GM12891 (cell line): ENCODE results near the gene HIGD2A.

ENCODE experiments used
- POLR2A ChIP-seq: IDR thresholded peaks from 2 replicates; pipeline ENCODE4 v1.6.1; 2011; ENCODE audit warnings: low read depth, low read length, control low read depth
- POLR2AphosphoS5 ChIP-seq: IDR thresholded peaks from 2 replicates; pipeline ENCODE4 v1.6.1; 2011; ENCODE audit warnings: low read depth, low read length, control low read depth
- SPI1 ChIP-seq: IDR thresholded peaks from 2 replicates; pipeline ENCODE4 v1.6.1; 2011; ENCODE audit warnings: low read depth, low read length, control low read depth
- TAF1 ChIP-seq: IDR thresholded peaks from 2 replicates; pipeline ENCODE4 v1.6.1; 2011; ENCODE audit warnings: low read depth, low read length, control low read depth

- TF ChIP-seq POLR2A (no peak), TAF1 (no peak), POLR2AphosphoS5 (no peak), SPI1 (no peak)
These were observed 32.5 kb downstream of the HIGD2A start for GRCh38 chr5:176420972-176421544.
